ENCODE data around the gene SLC25A44. TPM values are rescaled to one million over a fixed set of nuclear protein-coding genes. Genes with fewer than 3 reads are reported as not detected.

SLC25A44 gene
- total RNA-seq, 4 donors from 2014 or later: 15.7 to 40.6 (median 33.7) TPM

GRCh38 chr1:156248323-156248683 lies 54.4 kb downstream of the SLC25A44 start:
- H3K27ac ChIP-seq: no peak overlapping the region
- H3K9me3 ChIP-seq: no peaks in the 10 kb centered on the region
- peaks cover 0 to 44% (median 0%) of the 10 kb centered on the region in 3 donors for H3K36me3 ChIP-seq
- H3K4me1 ChIP-seq: peaks cover 0 to 24% (median 11%) of the 10 kb centered on the region in 4 donors
- no peak for DNase-seq
- no peak for TF ChIP-seq CTCF (IDR thresholded peaks at IDR 0.05)
- no peak for TF ChIP-seq POLR2A (IDR thresholded peaks at IDR 0.05)
- no peak overlapping the region for H3K4me3 ChIP-seq
- H3K27me3 ChIP-seq: no peaks in the 10 kb centered on the region

GRCh38 chr1:156249593-156249992 lies 55.7 kb downstream of the SLC25A44 start:
- Histone ChIP-seq H3K36me3 (peaks cover 0 to 57% (median 0%) of the 10 kb centered on the region in 3 donors), H3K4me1 (peaks cover 0 to 24% (median 11%) of the 10 kb centered on the region in 4 donors), H3K27me3 (no peaks in the 10 kb centered on the region), H3K27ac (no peak overlapping the region), H3K4me3 (no peak overlapping the region), H3K9me3 (no peaks in the 10 kb centered on the region)
- no peak for TF ChIP-seq POLR2A (IDR thresholded peaks at IDR 0.05)
- no peak for TF ChIP-seq CTCF (IDR thresholded peaks at IDR 0.05)
- no peak for DNase-seq

- Histone ChIP-seq H3K4me3 (no peak overlapping the region), H3K27me3 (no peaks in the 10 kb centered on the region), H3K4me1 (peaks cover 0 to 9% (median 0%) of the 10 kb centered on the region in 4 donors), H3K36me3 (peaks cover 0 to 77% (median 0%) of the 10 kb centered on the region in 3 donors), H3K27ac (no peak overlapping the region), H3K9me3 (no peaks in the 10 kb centered on the region)
- no peak for DNase-seq
- TF ChIP-seq POLR2A (IDR thresholded peaks at IDR 0.05) (no peak), CTCF (IDR thresholded peaks at IDR 0.05) (no peak)
Measured at GRCh38 chr1:156251527-156251926, 57.6 kb downstream of the SLC25A44 start.

GRCh38 chr1:156253634-156254033 lies 59.7 kb downstream of the SLC25A44 start:
- H3K36me3 ChIP-seq: peaks cover 0 to 98% (median 0%) of the 10 kb centered on the region in 3 donors
- H3K9me3 ChIP-seq: no peaks in the 10 kb centered on the region
- H3K4me1 ChIP-seq: no peaks in the 10 kb centered on the region
- no peak overlapping the region for H3K4me3 ChIP-seq
- no peak for DNase-seq
- no peak overlapping the region for H3K27ac ChIP-seq
- no peak for TF ChIP-seq POLR2A (IDR thresholded peaks at IDR 0.05)
- no peak for TF ChIP-seq CTCF (IDR thresholded peaks at IDR 0.05)
- H3K27me3 ChIP-seq: no peaks in the 10 kb centered on the region

GRCh38 chr1:156257711-156258110 lies 63.8 kb downstream of the SLC25A44 start:
- Histone ChIP-seq H3K4me3 (no peak overlapping the region), H3K9me3 (no peaks in the 10 kb centered on the region), H3K27ac (no peak overlapping the region), H3K36me3 (peaks cover 0 to 100% (median 0%) of the 10 kb centered on the region in 3 donors), H3K27me3 (no peaks in the 10 kb centered on the region), H3K4me1 (no peaks in the 10 kb centered on the region)
- no peak for DNase-seq
- TF ChIP-seq CTCF (IDR thresholded peaks at IDR 0.05) (no peak), POLR2A (IDR thresholded peaks at IDR 0.05) (no peak)

- Histone ChIP-seq H3K27me3 (no peaks in the 10 kb centered on the region), H3K36me3 (peaks cover 0 to 100% (median 0%) of the 10 kb centered on the region in 3 donors), H3K4me1 (no peaks in the 10 kb centered on the region), H3K27ac (no peak overlapping the region), H3K9me3 (no peaks in the 10 kb centered on the region), H3K4me3 (no peak overlapping the region)
- TF ChIP-seq CTCF (IDR thresholded peaks at IDR 0.05) (no peak), POLR2A (IDR thresholded peaks at IDR 0.05) (no peak)
- no peak for DNase-seq
Measured at GRCh38 chr1:156258859-156259258, 65.0 kb downstream of the SLC25A44 start.
